IMR-90 (cell line): ENCODE data around the gene MACF1. TPM values are rescaled to one million over a fixed set of nuclear protein-coding genes. Genes with fewer than 3 reads are reported as not detected.

Experiments
- ATAC-seq: fragments of 200-7000 bp; cut with Tn5 transposase; 2 replicates; pipeline ENCODE4 v1.9.1; 2020; ENCODE audit warnings: low read depth, mild to moderate bottlenecking, moderate library complexity
- BruUV-seq: library from RNA; stranded (reverse); fragments of 400-500 nt; replicated peaks from 2 replicates; lab custom pipeline; 2021; lab: Mats Ljungman, UMichigan
- CTCF ChIA-PET: fragments of 300-600 bp; formaldehyde crosslinking; extraction: SDS; loops from one replicate; lab custom pipeline; 2021; ENCODE audit warnings: antibody characterized with exemption; lab: Yijun Ruan, JAX
- POLR2A ChIA-PET: fragments of 300-600 bp; sonication (Branson Sonifier 250); formaldehyde crosslinking; loops from one replicate; lab custom pipeline; 2022; ENCODE audit warnings: antibody characterized with exemption; ENCODE audit not compliant: unreplicated experiment; lab: Charles Lee
- DNase-seq: peaks from one replicate; pipeline ENCODE4 v3.0.0; 2013
- H2AFZ ChIP-seq: replicated peaks from 2 replicates; pipeline ENCODE3; 2013; ENCODE audit warnings: low read length, mild to moderate bottlenecking; ENCODE audit not compliant: poor library complexity
- H2AK5ac ChIP-seq: 2 replicates; pipeline ENCODE4 v1.6.1; 2013; ENCODE audit warnings: low read depth, low read length, inconsistent platforms
- H2AK9ac ChIP-seq: replicated peaks from 2 replicates; pipeline ENCODE3; 2013; ENCODE audit warnings: mild to moderate bottlenecking, low read depth, low read length, moderate library complexity; ENCODE audit not compliant: poor library complexity
- H2BK120ac ChIP-seq: 2 replicates; pipeline ENCODE4 v1.6.1; 2013; ENCODE audit warnings: low read depth, low read length, inconsistent platforms
- H2BK15ac ChIP-seq: 3 replicates; pipeline ENCODE4 v1.6.1; 2013; ENCODE audit warnings: low read depth, low read length, inconsistent platforms
- H2BK20ac ChIP-seq: 2 replicates; pipeline ENCODE4 v1.6.1; 2013; ENCODE audit warnings: low read depth, mild to moderate bottlenecking, inconsistent platforms, low read length, moderate library complexity
- H2BK5ac ChIP-seq: 2 replicates; pipeline ENCODE4 v1.6.1; 2013; ENCODE audit warnings: mild to moderate bottlenecking, low read depth, low read length, inconsistent platforms; ENCODE audit not compliant: poor library complexity, severe bottlenecking
- H3K14ac ChIP-seq: replicated peaks from 2 replicates; pipeline ENCODE4 v1.6.1; 2013; ENCODE audit warnings: low read depth, low read length, inconsistent platforms
- H3K18ac ChIP-seq: 2 replicates; pipeline ENCODE4 v1.6.1; 2013; ENCODE audit warnings: low read depth, low read length, control low read depth
- H3K23ac ChIP-seq: 2 replicates; pipeline ENCODE4 v1.6.1; 2013; ENCODE audit warnings: low read depth, low read length, inconsistent platforms
- H3K27ac ChIP-seq: 2 replicates; pipeline ENCODE4 v1.5.1; 2013; ENCODE audit warnings: mild to moderate bottlenecking, control low read depth, low read length; ENCODE audit not compliant: insufficient read depth
- H3K27me3 ChIP-seq: 2 replicates; pipeline ENCODE4 v1.6.1; 2013; ENCODE audit warnings: low read length; ENCODE audit not compliant: control insufficient read depth, insufficient read depth
- H3K36me3 ChIP-seq: 2 replicates; pipeline ENCODE4 v1.6.1; 2013; ENCODE audit warnings: low read length, mixed read lengths; ENCODE audit not compliant: control insufficient read depth, insufficient read depth
- H3K4ac ChIP-seq: 2 replicates; pipeline ENCODE4 v1.6.1; 2013; ENCODE audit warnings: low read depth, low read length, inconsistent platforms
- H3K4me1 ChIP-seq: 2 replicates; pipeline ENCODE4 v1.6.1; 2013; ENCODE audit warnings: low read length, mixed read lengths; ENCODE audit not compliant: control insufficient read depth, insufficient read depth
- H3K4me2 ChIP-seq: 2 replicates; pipeline ENCODE4 v1.6.1; 2013; ENCODE audit warnings: low read depth, mild to moderate bottlenecking, control low read depth, low read length, moderate library complexity
- H3K4me3 ChIP-seq: 2 replicates; pipeline ENCODE4 v1.5.1; 2013; ENCODE audit warnings: low read depth, mild to moderate bottlenecking, control low read depth, low read length, moderate library complexity; ENCODE audit not compliant: insufficient read depth
- H3K56ac ChIP-seq: 2 replicates; pipeline ENCODE4 v1.6.1; 2013; ENCODE audit warnings: low read length, inconsistent platforms; ENCODE audit not compliant: insufficient read depth; ENCODE audit errors: extremely low read depth
- H3K79me1 ChIP-seq, 2 experiments: 2 replicates each; pipeline ENCODE4 v1.6.1; 2013; ENCODE audit warnings: low read length in 2 of 2, inconsistent platforms in 1 of 2, low read depth in 1 of 2
- H3K9ac ChIP-seq: 2 replicates; pipeline ENCODE4 v1.6.1; 2013; ENCODE audit warnings: low read depth, low read length, control low read depth
- H3K9me1 ChIP-seq: 2 replicates; pipeline ENCODE4 v1.6.1; 2013; ENCODE audit warnings: low read length, inconsistent platforms; ENCODE audit not compliant: insufficient read depth
- H3K9me3 ChIP-seq: 2 replicates; pipeline ENCODE4 v1.6.1; 2013; ENCODE audit warnings: low read length; ENCODE audit not compliant: control insufficient read depth, insufficient read depth
- H4K20me1 ChIP-seq: 2 replicates; pipeline ENCODE4 v1.6.1; 2013; ENCODE audit warnings: low read length, inconsistent platforms; ENCODE audit not compliant: insufficient read depth
- H4K5ac ChIP-seq: 2 replicates; pipeline ENCODE4 v1.6.1; 2013; ENCODE audit warnings: mild to moderate bottlenecking, low read depth, low read length, control low read depth
- H4K8ac ChIP-seq, 2 experiments: 2 replicates each; pipeline ENCODE4 v1.6.1; 2013; ENCODE audit warnings: low read depth in 2 of 2, low read length in 2 of 2, control low read depth in 1 of 2, inconsistent platforms in 1 of 2
- H4K91ac ChIP-seq: 2 replicates; pipeline ENCODE4 v1.6.1; 2013; ENCODE audit warnings: low read depth, low read length, inconsistent platforms; ENCODE audit not compliant: insufficient read depth
- BHLHE40 ChIP-seq: fragments of 150-350 bp; IDR thresholded peaks from 2 replicates; pipeline ENCODE4 v1.6.1; 2016; ENCODE audit warnings: mild to moderate bottlenecking, low read depth, low read length
- CEBPB ChIP-seq: IDR thresholded peaks from 2 replicates; pipeline ENCODE4 v1.6.1; 2012; ENCODE audit warnings: low read depth, low read length, improper control_type of control experiment
- CHD1 ChIP-seq: IDR thresholded peaks from 2 replicates; pipeline ENCODE4 v1.6.1; 2012; ENCODE audit warnings: low read depth, low read length, improper control_type of control experiment
- FOS ChIP-seq: fragments of 150-350 bp; IDR thresholded peaks from 2 replicates; pipeline ENCODE4 v1.6.1; 2016; ENCODE audit warnings: low read depth, low read length
- MAFK ChIP-seq: IDR thresholded peaks from 2 replicates; pipeline ENCODE4 v1.6.1; 2012; ENCODE audit warnings: low read depth, low read length, improper control_type of control experiment
- MAZ ChIP-seq: IDR thresholded peaks from 2 replicates; pipeline ENCODE4 v1.6.1; 2012; ENCODE audit warnings: low read depth, mild to moderate bottlenecking, low read length, improper control_type of control experiment, moderate library complexity, borderline replicate concordance
- MXI1 ChIP-seq: IDR thresholded peaks from 2 replicates; pipeline ENCODE4 v1.6.1; 2012; ENCODE audit warnings: low read depth, mild to moderate bottlenecking, low read length, moderate library complexity, borderline replicate concordance
- NFE2L2 ChIP-seq: fragments of 150-350 bp; IDR thresholded peaks from 2 replicates; pipeline ENCODE4 v1.6.1; 2016; ENCODE audit warnings: low read depth, mild to moderate bottlenecking, low read length
- RAD21 ChIP-seq: IDR thresholded peaks from 2 replicates; pipeline ENCODE4 v1.6.1; 2012; ENCODE audit warnings: low read length, improper control_type of control experiment
- RCOR1 ChIP-seq: IDR thresholded peaks from 2 replicates; pipeline ENCODE4 v1.6.1; 2012; ENCODE audit warnings: mild to moderate bottlenecking, low read length, improper control_type of control experiment; ENCODE audit not compliant: insufficient replicate concordance
- RFX5 ChIP-seq: IDR thresholded peaks from 2 replicates; pipeline ENCODE4 v1.8.0; 2012; ENCODE audit warnings: low read depth, mild to moderate bottlenecking, low read length, moderate library complexity
- SMC3 ChIP-seq: fragments of 150-350 bp; IDR thresholded peaks from 2 replicates; pipeline ENCODE4 v1.6.1; 2016; ENCODE audit warnings: low read depth, mild to moderate bottlenecking, antibody characterized with exemption, low read length, moderate library complexity
- USF2 ChIP-seq: fragments of 150-350 bp; IDR thresholded peaks from 2 replicates; pipeline ENCODE4 v1.6.1; 2017; ENCODE audit warnings: mild to moderate bottlenecking, antibody characterized with exemption, low read length, low read depth
- WGBS, 2 experiments: methylation state at CpG; one replicate each; pipeline versions ENCODE4 v1.1.5 to v1.1.7; 2013; ENCODE audit warnings: missing lambda C conversion rate in 2 of 2; ENCODE audit not compliant: insufficient read length in 1 of 2; ENCODE audit errors: extremely low coverage in 2 of 2; 5-methylcytosine and 5-hydroxymethylcytosine counted together
- dilution Hi-C: fragments of 300-500 bp; cut with HindIII; formaldehyde crosslinking; loops from one replicate; pipeline ENCODE4 v1.14.3; 2018; ENCODE audit warnings: low sequenced_read_pairs; ENCODE audit not compliant: unreplicated experiment
- in situ Hi-C: fragments of 300-500 bp; cut with MboI; formaldehyde crosslinking; loops from 3 replicates; pipeline ENCODE4 v1.14.3; 2019; ENCODE audit warnings: low sequenced_read_pairs, inconsistent platforms, mixed read lengths
- intact Hi-C: fragments of 100-400 bp; cut with micrococcal nuclease; formaldehyde crosslinking; loops from 2 replicates; pipeline ENCODE4 v1.10.0; 2022
- polyA plus RNA-seq, 3 experiments: library from polyadenylated mRNA; depleted of rRNA; stranded (reverse); fragments of >200 nt; gene quantifications; 2 replicates each; pipeline ENCODE4 v1.2.3, GENCODE V29; 2012; ENCODE audit warnings: low replicate concordance in 1 of 3
- total RNA-seq: library from RNA; depleted of rRNA; stranded (reverse); fragments of >200 nt; gene quantifications from 2 replicates; pipeline ENCODE4 v1.2.3, GENCODE V29; 2012
- TF ChIP-seq, protein P1 (sequence below): fragments of 150-350 bp; IDR thresholded peaks from 2 replicates; pipeline ENCODE4 v1.6.1; 2016; ENCODE audit warnings: low read depth, mild to moderate bottlenecking, low read length, moderate library complexity, borderline replicate concordance
- TF ChIP-seq, protein P2 (sequence below): conservative IDR thresholded peaks from 2 replicates; pipeline ENCODE4 v1.5.1; 2012; ENCODE audit warnings: mild to moderate bottlenecking, low read depth, low read length, improper control_type of control experiment

Gene MACF1
- total and polyA plus RNA-seq, 2 of the 4 experiments (the other 2 are of a cell fraction) = 67.6 to 369 TPM

- Histone ChIP-seq H3K14ac (no peak overlapping the region), H2AFZ (no peak overlapping the region), H2AK5ac (no peak overlapping the region), H3K23ac (no peak overlapping the region), H2BK120ac (no peak overlapping the region), H3K4me2 (no peak overlapping the region), H3K27me3 (no peaks in the 10 kb centered on the region), H3K4ac (no peak overlapping the region), H4K5ac (no peak overlapping the region), H3K18ac (no peak overlapping the region), H3K9ac (no peak overlapping the region), H4K91ac (no peak overlapping the region), H4K8ac (no peak overlapping the region), H3K79me1 (peaks cover 6 to 18% of the 10 kb centered on the region in 2 experiments; a peak in 3 of 4 replicates), H4K20me1 (no peaks in the 10 kb centered on the region), H3K9me1 (no peaks in the 10 kb centered on the region), H3K4me3 (no peak overlapping the region), H3K27ac (no peak overlapping the region), H3K36me3 (peaks cover 24% of the 10 kb centered on the region), H2AK9ac (no peak overlapping the region), H2BK5ac (no peak overlapping the region), H3K9me3 (no peaks in the 10 kb centered on the region), H3K56ac (no peak overlapping the region), H2BK20ac (no peak overlapping the region), H2BK15ac (no peak overlapping the region), H3K4me1 (no peaks in the 10 kb centered on the region)
- DNase-seq = no peak
- no peak for ATAC-seq
- CTCF ChIA-PET = no interaction called here
- intact Hi-C loops = no loop called here
- 80% methylated on average over 1 of the region's 6 CpGs; no CpG with 5 or more reads in 1 of the 2 experiments for WGBS, 2 experiments
- dilution Hi-C loops = no loop called here
- in situ Hi-C loops = no loop called here
- TF ChIP-seq CHD1 (no peak), NFE2L2 (no peak), MAFK (no peak), USF2 (no peak), RFX5 (no peak), BHLHE40 (no peak), RCOR1 (no peak), SMC3 (no peak), MAZ (no peak), MXI1 (no peak), FOS (no peak), RAD21 (no peak), CEBPB (no peak)
- TF ChIP-seq, protein P1, sequence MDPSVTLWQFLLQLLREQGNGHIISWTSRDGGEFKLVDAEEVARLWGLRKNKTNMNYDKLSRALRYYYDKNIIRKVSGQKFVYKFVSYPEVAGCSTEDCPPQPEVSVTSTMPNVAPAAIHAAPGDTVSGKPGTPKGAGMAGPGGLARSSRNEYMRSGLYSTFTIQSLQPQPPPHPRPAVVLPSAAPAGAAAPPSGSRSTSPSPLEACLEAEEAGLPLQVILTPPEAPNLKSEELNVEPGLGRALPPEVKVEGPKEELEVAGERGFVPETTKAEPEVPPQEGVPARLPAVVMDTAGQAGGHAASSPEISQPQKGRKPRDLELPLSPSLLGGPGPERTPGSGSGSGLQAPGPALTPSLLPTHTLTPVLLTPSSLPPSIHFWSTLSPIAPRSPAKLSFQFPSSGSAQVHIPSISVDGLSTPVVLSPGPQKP = no peak
- TF ChIP-seq, protein P2, sequence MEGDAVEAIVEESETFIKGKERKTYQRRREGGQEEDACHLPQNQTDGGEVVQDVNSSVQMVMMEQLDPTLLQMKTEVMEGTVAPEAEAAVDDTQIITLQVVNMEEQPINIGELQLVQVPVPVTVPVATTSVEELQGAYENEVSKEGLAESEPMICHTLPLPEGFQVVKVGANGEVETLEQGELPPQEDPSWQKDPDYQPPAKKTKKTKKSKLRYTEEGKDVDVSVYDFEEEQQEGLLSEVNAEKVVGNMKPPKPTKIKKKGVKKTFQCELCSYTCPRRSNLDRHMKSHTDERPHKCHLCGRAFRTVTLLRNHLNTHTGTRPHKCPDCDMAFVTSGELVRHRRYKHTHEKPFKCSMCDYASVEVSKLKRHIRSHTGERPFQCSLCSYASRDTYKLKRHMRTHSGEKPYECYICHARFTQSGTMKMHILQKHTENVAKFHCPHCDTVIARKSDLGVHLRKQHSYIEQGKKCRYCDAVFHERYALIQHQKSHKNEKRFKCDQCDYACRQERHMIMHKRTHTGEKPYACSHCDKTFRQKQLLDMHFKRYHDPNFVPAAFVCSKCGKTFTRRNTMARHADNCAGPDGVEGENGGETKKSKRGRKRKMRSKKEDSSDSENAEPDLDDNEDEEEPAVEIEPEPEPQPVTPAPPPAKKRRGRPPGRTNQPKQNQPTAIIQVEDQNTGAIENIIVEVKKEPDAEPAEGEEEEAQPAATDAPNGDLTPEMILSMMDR = no peak
- BruUV-seq = no TSS peak
- POLR2A ChIA-PET = no interaction called here
Observed at GRCh38 chr1:39310015-39310414, 105.5 kb downstream of the MACF1 start.
